GM12892 (cell line): ENCODE results near the gene MN1.

ENCODE experiments used
- DNase-seq: peaks from one replicate; pipeline ENCODE4 v3.0.0; 2011; ENCODE audit not compliant: insufficient read length
- FAIRE-seq: peaks from 2 replicates; lab custom pipeline; 2011; peaks lifted over from hg19 to GRCh38; lab: Jason Lieb, UNC
- POLR2A ChIP-seq: IDR thresholded peaks from 2 replicates; pipeline ENCODE4 v1.6.1; 2011; ENCODE audit warnings: low read depth, low read length, control low read depth
- POLR2AphosphoS5 ChIP-seq: IDR thresholded peaks from 2 replicates; pipeline ENCODE4 v1.6.1; 2011; ENCODE audit warnings: low read depth, low read length, control low read depth
- TAF1 ChIP-seq: IDR thresholded peaks from 2 replicates; pipeline ENCODE4 v1.6.1; 2011; ENCODE audit warnings: low read depth, mild to moderate bottlenecking, control low read depth, low read length, borderline replicate concordance

Gene MN1

DNA sequence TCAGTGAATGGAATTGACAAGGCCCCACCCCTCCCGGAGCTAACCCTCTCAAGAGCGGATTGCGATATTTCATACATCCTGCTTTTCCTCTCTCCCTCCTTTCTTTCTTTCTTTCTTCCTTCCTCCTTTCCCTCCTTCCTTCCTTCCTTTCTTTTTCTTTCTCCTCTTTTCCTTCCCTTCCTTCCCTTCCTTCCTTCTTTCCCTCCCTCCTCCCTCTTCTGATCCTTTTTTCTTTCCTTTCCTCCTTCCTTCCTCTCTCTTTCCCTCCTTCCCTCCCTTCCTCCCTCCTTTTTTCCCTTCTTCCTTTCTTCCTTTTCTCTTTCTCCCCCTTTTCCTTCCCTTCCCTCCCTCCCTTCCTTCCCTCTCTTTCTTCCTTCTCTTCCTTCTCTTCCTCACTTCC is 15.0 kb upstream of the MN1 start:
- FAIRE-seq (no peak), DNase-seq (no peak)
- TF ChIP-seq POLR2AphosphoS5 = no peak

GRCh38 chr22:27815826-27816530 is 14.4 kb upstream of the MN1 start:
- DNase-seq (no peak), FAIRE-seq (no peak)
- TF ChIP-seq POLR2A (no peak), POLR2AphosphoS5 (no peak), TAF1 (no peak)

GRCh38 chr22:27814993-27815392 is 13.4 kb upstream of the MN1 start:
- FAIRE-seq (no peak), DNase-seq (no peak)
- TF ChIP-seq POLR2AphosphoS5 (no peak), TAF1 (no peak), POLR2A (no peak)

- DNase-seq = no peak
- TF ChIP-seq POLR2AphosphoS5 (no peak), TAF1 (no peak), POLR2A (no peak)
- no peak for FAIRE-seq
Observed at GRCh38 chr22:27811778-27812177, 10.2 kb upstream of the MN1 start.

- DNase-seq (no peak), FAIRE-seq (no peak)
Observed at GRCh38 chr22:27810609-27811151, 9.1 kb upstream of the MN1 start.

GRCh38 chr22:27809700-27810608 is 8.4 kb upstream of the MN1 start:
- TF ChIP-seq POLR2AphosphoS5 (no peak), POLR2A (no peak), TAF1 (no peak)
- no peak for DNase-seq
- FAIRE-seq = no peak

More at GRCh38 chr22:27810609-27811151, 9.1 kb upstream of the MN1 start:
- no peak for TF ChIP-seq POLR2A
- TF ChIP-seq POLR2AphosphoS5 = no peak
- no peak for TF ChIP-seq TAF1

DNA sequence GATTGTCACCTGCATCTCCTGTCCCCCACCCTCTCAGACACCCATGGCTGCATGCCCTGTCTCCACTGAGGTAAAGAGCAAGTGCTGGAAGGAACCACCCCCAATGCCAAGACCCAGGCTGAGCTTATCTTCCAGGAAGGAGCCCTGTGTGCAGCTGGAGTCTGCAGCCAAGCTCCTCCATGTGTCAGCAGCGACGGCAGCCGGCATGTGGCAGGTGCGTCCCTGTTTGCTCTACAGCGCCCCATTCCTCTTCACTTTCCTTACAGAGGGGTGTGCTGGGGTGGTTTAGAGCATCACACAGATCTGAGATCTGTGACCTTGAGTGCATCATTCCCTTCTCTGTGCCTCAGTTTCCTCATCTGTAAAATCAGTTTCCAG is 7.7 kb upstream of the MN1 start:
- DNase-seq = no peak
- FAIRE-seq = no peak
- no peak for TF ChIP-seq TAF1
- no peak for TF ChIP-seq POLR2A
- no peak for TF ChIP-seq POLR2AphosphoS5

GRCh38 chr22:27808451-27809225 is 7.1 kb upstream of the MN1 start:
- TF ChIP-seq POLR2A = no peak
- FAIRE-seq = no peak

DNA sequence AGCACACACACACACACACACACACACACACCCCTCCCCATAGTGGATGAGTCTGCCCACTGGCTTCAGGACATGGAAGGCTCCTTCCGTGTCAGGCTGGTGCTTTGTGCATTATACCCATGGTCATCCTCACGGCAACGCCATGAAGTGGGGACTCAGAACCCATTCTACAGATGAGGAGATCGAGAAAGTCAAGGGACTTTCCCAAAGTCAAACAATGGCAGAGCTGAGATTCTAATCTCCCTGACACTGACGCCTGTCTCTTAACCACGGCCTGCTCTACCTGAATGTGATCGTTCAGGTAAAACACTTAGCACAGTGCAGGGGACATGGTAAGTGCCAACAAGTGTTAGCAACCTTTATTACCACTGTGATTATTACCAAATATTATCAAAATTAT is 4.3 kb upstream of the MN1 start:
- FAIRE-seq (no peak), DNase-seq (no peak)
- TF ChIP-seq TAF1 (no peak), POLR2A (no peak), POLR2AphosphoS5 (no peak)

More at GRCh38 chr22:27808451-27809225, 7.1 kb upstream of the MN1 start:
- DNase-seq = no peak

DNA sequence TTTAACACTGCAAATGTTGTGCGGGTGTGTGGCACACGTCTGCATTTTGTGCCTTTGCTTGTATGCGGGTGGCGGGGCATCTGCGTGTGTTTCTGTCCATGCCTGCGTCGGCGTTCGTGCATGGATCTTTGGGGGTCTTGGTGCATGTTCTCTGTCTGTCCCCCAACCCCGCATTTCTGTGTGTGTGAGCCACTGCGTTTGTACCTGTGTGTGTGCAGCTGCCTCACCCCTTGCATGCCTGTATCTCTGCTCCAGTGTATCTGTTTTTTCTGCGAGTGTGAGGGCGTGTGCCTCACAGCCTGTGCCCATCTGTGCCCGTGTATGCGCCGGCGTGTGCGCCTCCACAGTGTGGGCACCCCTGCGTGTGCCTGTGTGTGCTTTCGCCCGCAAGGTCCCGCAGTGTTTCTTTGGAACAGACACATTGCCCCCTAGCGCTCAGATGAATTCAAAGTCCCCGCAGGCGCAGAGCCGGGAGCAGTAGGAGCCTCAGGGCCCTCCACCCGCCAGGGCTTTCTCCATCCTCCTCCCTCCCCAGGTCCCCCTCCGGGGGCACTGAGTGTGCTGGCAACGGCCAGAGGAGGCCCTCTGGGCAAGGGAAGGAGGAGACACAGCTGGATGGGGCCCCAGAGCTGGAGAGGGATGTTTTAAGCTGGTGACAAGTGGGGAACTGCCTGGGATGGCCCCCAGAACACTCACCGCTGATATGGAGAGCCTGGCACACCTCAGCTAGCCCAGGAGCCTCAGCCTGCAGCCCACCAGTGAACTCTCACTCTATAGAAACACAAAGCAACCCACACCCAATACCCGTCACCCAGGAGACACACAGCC is 3.1 kb upstream of the MN1 start:
- no peak for FAIRE-seq
- peak; percentile 55 for DNase-seq
- TF ChIP-seq POLR2A = no peak
- no peak for TF ChIP-seq TAF1

GRCh38 chr22:27803841-27804415 is 2.4 kb upstream of the MN1 start:
- no peak for DNase-seq
- FAIRE-seq = no peak
- TF ChIP-seq POLR2A (no peak), POLR2AphosphoS5 (no peak), TAF1 (no peak)
